ENCODE results near the gene RAB19.

- TF ChIP-seq, protein P1, sequence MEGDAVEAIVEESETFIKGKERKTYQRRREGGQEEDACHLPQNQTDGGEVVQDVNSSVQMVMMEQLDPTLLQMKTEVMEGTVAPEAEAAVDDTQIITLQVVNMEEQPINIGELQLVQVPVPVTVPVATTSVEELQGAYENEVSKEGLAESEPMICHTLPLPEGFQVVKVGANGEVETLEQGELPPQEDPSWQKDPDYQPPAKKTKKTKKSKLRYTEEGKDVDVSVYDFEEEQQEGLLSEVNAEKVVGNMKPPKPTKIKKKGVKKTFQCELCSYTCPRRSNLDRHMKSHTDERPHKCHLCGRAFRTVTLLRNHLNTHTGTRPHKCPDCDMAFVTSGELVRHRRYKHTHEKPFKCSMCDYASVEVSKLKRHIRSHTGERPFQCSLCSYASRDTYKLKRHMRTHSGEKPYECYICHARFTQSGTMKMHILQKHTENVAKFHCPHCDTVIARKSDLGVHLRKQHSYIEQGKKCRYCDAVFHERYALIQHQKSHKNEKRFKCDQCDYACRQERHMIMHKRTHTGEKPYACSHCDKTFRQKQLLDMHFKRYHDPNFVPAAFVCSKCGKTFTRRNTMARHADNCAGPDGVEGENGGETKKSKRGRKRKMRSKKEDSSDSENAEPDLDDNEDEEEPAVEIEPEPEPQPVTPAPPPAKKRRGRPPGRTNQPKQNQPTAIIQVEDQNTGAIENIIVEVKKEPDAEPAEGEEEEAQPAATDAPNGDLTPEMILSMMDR (IDR thresholded peaks at IDR 0.05) = no peak
- no peak for TF ChIP-seq POLR2A (IDR thresholded peaks at IDR 0.05)
Observed at GRCh38 chr7:140389445-140389844, 14.4 kb upstream of the RAB19 start.
